Fibroblast of lung (primary cell): ENCODE data around the gene NHSL1. TPM values are rescaled to one million over a fixed set of nuclear protein-coding genes. Genes with fewer than 3 reads are reported as not detected.

Source experiments
- DNase-seq, 2 donors: peaks; one replicate each; pipeline versions ENCODE4 v3.0.0 to v3.0.0-alpha.2; 2010; ENCODE audit warnings: low read depth in 2 of 2
- H2AFZ ChIP-seq: 2 replicates; pipeline ENCODE4 v1.5.1; 2012; ENCODE audit warnings: low read length, control low read depth, inconsistent platforms
- H3K27ac ChIP-seq: 2 replicates; pipeline ENCODE4 v1.5.1; 2011; ENCODE audit warnings: low read length, control low read depth; ENCODE audit not compliant: insufficient read depth
- H3K27me3 ChIP-seq: 2 replicates; pipeline ENCODE4 v1.5.1; 2011; ENCODE audit warnings: mild to moderate bottlenecking, low read length; ENCODE audit not compliant: control insufficient read depth, insufficient read depth
- H3K36me3 ChIP-seq: 2 replicates; pipeline ENCODE4 v1.5.1; 2011; ENCODE audit warnings: low read length; ENCODE audit not compliant: control insufficient read depth, insufficient read depth
- H3K4me1 ChIP-seq: 2 replicates; pipeline ENCODE4 v1.5.1; 2011; ENCODE audit warnings: low read length; ENCODE audit not compliant: control insufficient read depth, insufficient read depth; ENCODE audit errors: extremely low read depth
- H3K4me2 ChIP-seq: 2 replicates; pipeline ENCODE4 v1.5.1; 2011; ENCODE audit warnings: low read length, control low read depth; ENCODE audit not compliant: insufficient read depth; ENCODE audit errors: extremely low read depth
- H3K4me3 ChIP-seq, 4 experiments: fragments of 200-600 bp in 1 of 4; sonication (generic) in 1 of 4; replicated peaks in 1 of 4; 2 replicates each; pipeline ENCODE4 v1.5.1; 2011 to 2016; ENCODE audit warnings: low read length in 4 of 4, low read depth in 3 of 4, mild to moderate bottlenecking in 3 of 4, control low read depth in 2 of 4, inconsistent platforms in 1 of 4, mixed read lengths in 1 of 4; ENCODE audit not compliant: insufficient read depth in 1 of 4; ENCODE audit errors: control extremely low read depth in 1 of 4
- H3K79me2 ChIP-seq: 2 replicates; pipeline ENCODE4 v1.5.1; 2012; ENCODE audit warnings: mild to moderate bottlenecking, low read length, inconsistent platforms; ENCODE audit not compliant: control insufficient read depth, insufficient read depth
- H3K9ac ChIP-seq: 2 replicates; pipeline ENCODE4 v1.5.1; 2011; ENCODE audit warnings: mild to moderate bottlenecking, low read length, control low read depth; ENCODE audit not compliant: insufficient read depth
- H3K9me3 ChIP-seq: 2 replicates; pipeline ENCODE4 v1.5.1; 2012; ENCODE audit warnings: low read depth, low read length; ENCODE audit not compliant: control insufficient read depth, insufficient read depth
- H4K20me1 ChIP-seq: 2 replicates; pipeline ENCODE4 v1.5.1; 2011; ENCODE audit warnings: low read length; ENCODE audit not compliant: control insufficient read depth, insufficient read depth; ENCODE audit errors: extremely low read depth
- CTCF ChIP-seq, 2 donors: IDR thresholded peaks in 1 of 2; conservative IDR thresholded peaks in 1 of 2; 1 replicate in 1 of 2; 2 replicates in 1 of 2; pipeline ENCODE4 v1.5.1; 2011 to 2012; ENCODE audit warnings: low read length in 2 of 2, control low read depth in 1 of 2, inconsistent platforms in 1 of 2, low read depth in 1 of 2, mild to moderate bottlenecking in 1 of 2
- EZH2 ChIP-seq: IDR thresholded peaks from 2 replicates; pipeline ENCODE4 v1.5.1; 2012; ENCODE audit warnings: low read length, control low read depth, mild to moderate bottlenecking; ENCODE audit errors: missing control alignments
- polyA plus RNA-seq, 2 donors: library from polyadenylated mRNA; depleted of rRNA in 1 of 2; stranded (reverse) in 1 of 2; unstranded in 1 of 2; fragments of >200 nt; gene quantifications; 2 replicates each; pipeline ENCODE4 v1.2.1, GENCODE V29; 2011 to 2012; ENCODE audit warnings: missing spikeins in 1 of 2
- total RNA-seq: library from RNA; depleted of rRNA; stranded (reverse); fragments of >200 nt; gene quantifications from 2 replicates; pipeline ENCODE4 v1.2.1, GENCODE V29; 2014

NHSL1 gene
- total and polyA plus RNA-seq, 2 donors (not counting 1 experiment from before 2014, with no cell fraction given): 9.5 to 10.6 TPM

- no peaks in the 10 kb centered on the region for H3K9me3 ChIP-seq
- H3K4me1 ChIP-seq: no peaks in the 10 kb centered on the region
- no peak overlapping the region for H3K27ac ChIP-seq
- no peak overlapping the region for H2AFZ ChIP-seq
- no peaks in the 10 kb centered on the region for H3K36me3 ChIP-seq
- no peak for TF ChIP-seq EZH2
- TF ChIP-seq CTCF (conservative IDR thresholded peaks at IDR 0.05 in 1 of 2, IDR thresholded peaks at IDR 0.05 in 1 of 2; ENCODE audit: low read depth in 1 of 2, low read length in 2 of 2): no peak
- H3K9ac ChIP-seq: no peak overlapping the region
- no peak overlapping the region for H3K4me2 ChIP-seq
- H3K79me2 ChIP-seq: no peaks in the 10 kb centered on the region
- no peaks in the 10 kb centered on the region for H4K20me1 ChIP-seq
- no peak for DNase-seq
- no peaks in the 10 kb centered on the region for H3K27me3 ChIP-seq
- no peak overlapping the region for H3K4me3 ChIP-seq
Measured at GRCh38 chr6:138382498-138383265, 116.6 kb downstream of the NHSL1 start.

- H3K4me3 ChIP-seq: no peak overlapping the region
Measured at GRCh38 chr6:138378463-138378862, 120.8 kb downstream of the NHSL1 start.

GRCh38 chr6:138377844-138378243 is 121.5 kb downstream of the NHSL1 start, which contains the start of gene SMIM28:
SMIM28 (plus strand) TSS chr6:138377905; CDS start chr6:138378073, 168 bp downstream.
- Histone ChIP-seq H3K9me3 (no peaks in the 10 kb centered on the region), H3K4me2 (no peak within 1 kb of the TSS), H3K9ac (no peak within 1 kb of the TSS), H2AFZ (no peak within 1 kb of the TSS), H3K4me1 (no peaks in the 10 kb centered on the region), H3K4me3 (no peak within 1 kb of the TSS), H3K27ac (no peak within 1 kb of the TSS), H3K27me3 (no peaks in the 10 kb centered on the region), H3K79me2 (no peaks in the 10 kb centered on the region), H3K36me3 (no peaks in the 10 kb centered on the region), H4K20me1 (no peaks in the 10 kb centered on the region)
- DNase-seq: no peak
- no peak for TF ChIP-seq EZH2

More at GRCh38 chr6:138378463-138378862, 120.8 kb downstream of the NHSL1 start:
- Histone ChIP-seq H3K4me2 (no peak overlapping the region), H3K36me3 (no peaks in the 10 kb centered on the region), H3K4me1 (no peaks in the 10 kb centered on the region), H2AFZ (no peak overlapping the region), H3K27ac (no peak overlapping the region), H3K9me3 (no peaks in the 10 kb centered on the region), H3K79me2 (no peaks in the 10 kb centered on the region), H3K9ac (no peak overlapping the region), H3K27me3 (no peaks in the 10 kb centered on the region), H4K20me1 (no peaks in the 10 kb centered on the region)
- no peak for DNase-seq
- TF ChIP-seq CTCF (conservative IDR thresholded peaks at IDR 0.05 in 1 of 2, IDR thresholded peaks at IDR 0.05 in 1 of 2; ENCODE audit: low read depth in 1 of 2, low read length in 2 of 2): no peak
